ENCODE results near the gene RFX2.
"Not testable (repeated sequence)": the region's sequence is repeated elsewhere in the genome, so short reads cannot be mapped to it uniquely, and the experiment has no call there.

DNA sequence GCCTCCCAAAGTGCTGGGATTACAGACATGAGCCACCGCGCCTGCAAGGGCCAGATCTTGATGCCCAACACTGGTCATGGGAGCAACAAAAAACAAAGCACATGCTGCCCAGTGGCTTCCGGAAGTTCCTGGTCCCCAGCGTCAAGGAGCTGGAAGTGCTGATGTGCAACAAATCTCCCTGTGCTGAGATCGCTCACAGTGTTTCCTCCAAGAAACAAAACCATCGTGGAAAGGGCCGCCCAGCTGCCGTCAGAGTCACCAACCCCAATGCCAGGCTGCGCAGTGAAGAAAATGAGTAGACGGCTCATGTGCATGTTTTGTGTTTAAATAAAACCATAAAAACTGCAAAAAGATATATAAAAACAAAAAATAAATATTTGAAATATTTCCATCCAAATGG is 37.1 kb downstream of the RFX2 start:
- not testable (repeated sequence) for TF ChIP-seq HCFC1 (IDR thresholded peaks at IDR 0.05; ENCODE audit: low read depth, low read length); ZNF274 (IDR thresholded peaks at IDR 0.05; ENCODE audit: borderline replicate concordance, low read depth, low read length); HNRNPH1 (optimal IDR thresholded peaks at IDR 0.05; ENCODE audit: low read depth, low read length); POLR2AphosphoS5 (IDR thresholded peaks at IDR 0.05; ENCODE audit: control insufficient read depth, insufficient read depth, low read depth, low read length); KLF13 (tag; IDR thresholded peaks at IDR 0.05; ENCODE audit: borderline replicate concordance, low read depth)
